Daoy (cell line): ENCODE measurements around the gene ADAM8. TPM values are rescaled to one million over a fixed set of nuclear protein-coding genes. Genes with fewer than 3 reads are reported as not detected.

Experiments used
- DNase-seq: peaks from one replicate; pipeline ENCODE4 v3.0.0-alpha.2; 2015; ENCODE audit warnings: low read depth
- total RNA-seq: library from RNA; depleted of rRNA; stranded (reverse); fragments of >200 nt; shearing (Covaris generic); gene quantifications from 2 replicates; pipeline ENCODE4 v1.2.3, GENCODE V29; 2014

Gene ADAM8
- total RNA-seq, 1 experiment from 2014 or later = 6.2 TPM

DNA sequence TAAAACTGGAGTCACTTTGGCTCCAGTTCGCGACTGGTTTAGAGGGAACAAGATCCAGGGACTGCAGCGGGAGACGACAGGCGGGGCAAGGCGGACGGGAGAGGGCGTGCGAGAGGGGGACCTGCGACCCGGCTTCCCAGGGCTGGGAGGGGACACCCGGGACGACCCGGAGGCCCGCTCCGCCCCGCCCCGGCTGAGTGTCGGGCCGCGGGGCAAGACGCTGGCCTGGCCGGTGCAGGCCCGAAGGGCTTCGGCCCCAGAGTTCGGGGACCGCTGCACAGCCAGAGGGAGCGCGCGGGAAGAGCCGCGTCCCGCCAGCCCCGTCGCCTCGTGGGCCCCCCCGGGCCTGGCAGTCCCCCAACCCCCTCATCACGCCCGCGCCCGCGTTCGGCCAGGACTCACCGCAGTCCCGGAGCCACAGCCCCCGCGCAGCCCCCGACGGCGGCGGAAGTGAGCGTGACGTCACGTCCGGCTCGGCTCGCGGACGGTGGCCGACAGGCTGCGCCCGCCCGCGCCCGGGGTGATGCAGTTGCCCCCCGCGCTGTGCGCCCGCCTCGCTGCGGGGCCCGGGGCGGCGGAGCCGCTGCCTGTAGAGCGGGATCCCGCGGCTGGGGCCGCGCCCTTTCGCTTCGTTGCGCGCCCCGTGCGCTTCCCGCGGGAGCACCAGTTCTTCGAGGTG, 31.9 kb upstream of the ADAM8 start, which contains the start of the genes TUBGCP2 and ZNF511:
Gene TUBGCP2 (minus strand): TSS at position 452 of the 679 bp plus-strand sequence. CDS start 5,931 bp downstream, outside the sequence.
Gene ZNF511 (plus strand): TSS at position 494 of the 679 bp plus-strand sequence. CDS start 30 bp downstream, at position 524.
- peak; percentile 85 for DNase-seq

DNA sequence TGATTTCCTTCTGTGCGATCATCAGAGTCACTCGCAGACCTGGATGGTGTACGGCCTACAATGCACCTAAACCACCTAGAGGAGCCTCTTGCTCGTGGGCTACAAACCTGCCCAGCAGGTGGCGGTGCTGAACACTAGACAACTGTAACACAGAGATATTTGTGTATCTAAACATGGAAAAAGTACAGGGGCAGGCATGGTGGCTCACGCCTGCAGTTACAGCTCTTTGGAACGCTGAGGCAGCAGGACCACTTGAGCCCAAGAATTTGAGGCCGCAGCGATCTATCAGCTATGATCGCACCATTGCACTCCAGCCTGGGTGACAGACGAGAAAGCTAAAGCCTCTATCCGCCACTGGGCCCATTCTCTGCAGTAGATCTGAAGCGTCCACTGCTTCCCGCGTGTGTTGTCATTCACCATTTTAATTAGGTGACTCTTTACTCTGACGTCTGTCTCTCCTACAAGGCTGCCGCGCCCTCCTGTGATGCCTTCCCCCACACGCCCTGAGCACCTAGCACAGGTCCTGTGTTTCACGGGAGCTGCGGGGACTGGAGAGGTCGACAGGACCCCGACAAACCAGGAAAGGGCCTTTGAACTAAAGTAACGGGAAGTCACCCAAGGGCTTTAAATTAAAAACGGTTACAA, 31.2 kb upstream of the ADAM8 start:
- DNase-seq = peak; percentile 65

DNA sequence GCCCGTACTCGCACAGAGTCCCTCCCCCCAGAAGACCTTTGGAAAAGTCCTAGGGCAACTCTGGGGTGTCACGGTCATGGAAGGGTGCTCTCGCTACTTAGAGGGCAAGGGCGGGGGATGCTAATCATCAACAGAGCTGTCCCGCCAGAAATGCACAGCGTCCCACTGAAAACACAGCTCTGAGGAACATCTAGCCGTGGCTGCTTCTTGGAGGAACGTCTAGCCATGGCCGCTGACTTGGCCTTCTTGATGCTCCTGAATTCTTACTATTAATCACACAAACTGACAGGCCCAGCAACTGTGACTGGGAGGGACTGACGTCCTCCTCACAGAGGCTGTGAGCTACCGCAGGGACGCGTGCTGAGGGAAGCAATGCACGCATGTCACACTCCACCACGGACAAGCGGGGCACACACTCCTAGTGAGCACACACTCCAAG, 30.3 kb upstream of the ADAM8 start:
- DNase-seq = no peak

DNA sequence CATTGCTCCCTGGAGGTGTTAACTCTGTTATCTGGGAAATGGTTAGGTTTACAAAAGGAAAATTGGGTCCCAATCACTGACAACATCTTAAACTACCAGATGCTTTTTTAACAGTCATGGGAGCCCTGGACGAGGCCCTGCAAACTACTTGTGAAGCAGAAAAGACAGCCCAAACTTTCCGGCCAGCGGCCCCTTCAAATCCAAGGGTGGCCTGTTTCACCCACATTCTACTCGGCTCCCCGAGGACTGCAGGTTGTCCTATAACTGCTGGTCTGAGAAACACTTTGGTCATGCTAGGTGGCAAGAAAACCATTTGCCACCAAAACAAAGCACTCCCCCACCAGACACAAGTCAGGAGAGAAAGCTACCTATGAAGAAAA, 29.4 kb upstream of the ADAM8 start:
- no peak for DNase-seq

DNA sequence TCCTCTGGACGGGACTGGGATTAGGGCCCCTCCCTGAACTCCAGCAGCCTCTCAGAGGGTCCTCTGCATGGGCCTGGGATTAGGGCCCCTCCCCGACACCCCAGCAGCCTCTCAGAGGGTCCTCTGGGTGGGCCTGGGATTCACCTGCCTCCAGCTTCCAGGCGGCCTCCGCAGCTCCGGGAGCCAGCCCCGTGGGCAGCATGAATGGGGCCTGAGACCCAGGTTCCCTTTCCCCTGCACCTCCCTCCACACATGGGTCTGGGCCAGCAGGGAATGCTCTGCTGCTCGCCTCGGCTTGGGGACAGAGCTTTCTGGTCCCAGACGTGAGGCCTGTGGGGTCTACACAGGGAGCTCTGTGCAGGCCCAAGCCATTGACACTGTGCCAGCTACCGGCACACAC, 26.5 kb upstream of the ADAM8 start:
- no peak for DNase-seq

DNA sequence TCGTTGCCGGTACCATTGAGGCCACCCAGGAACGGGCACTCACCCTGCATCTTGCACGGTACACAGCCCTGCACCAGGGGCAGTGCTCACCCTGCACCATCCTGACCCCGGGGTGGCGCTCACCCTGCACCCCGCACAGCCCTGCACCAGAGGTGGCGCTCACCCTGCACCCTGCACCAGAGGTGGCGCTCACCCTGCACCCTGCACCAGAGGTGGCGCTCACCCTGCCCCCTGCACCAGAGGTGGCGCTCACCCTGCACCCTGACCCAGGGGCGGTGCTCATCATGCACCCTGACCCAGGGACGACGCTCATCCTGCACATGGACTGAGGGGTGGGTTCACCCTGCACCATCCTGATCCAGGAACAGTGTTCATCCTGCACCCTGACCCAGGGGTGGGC, 25.6 kb upstream of the ADAM8 start:
- no peak for DNase-seq

DNA sequence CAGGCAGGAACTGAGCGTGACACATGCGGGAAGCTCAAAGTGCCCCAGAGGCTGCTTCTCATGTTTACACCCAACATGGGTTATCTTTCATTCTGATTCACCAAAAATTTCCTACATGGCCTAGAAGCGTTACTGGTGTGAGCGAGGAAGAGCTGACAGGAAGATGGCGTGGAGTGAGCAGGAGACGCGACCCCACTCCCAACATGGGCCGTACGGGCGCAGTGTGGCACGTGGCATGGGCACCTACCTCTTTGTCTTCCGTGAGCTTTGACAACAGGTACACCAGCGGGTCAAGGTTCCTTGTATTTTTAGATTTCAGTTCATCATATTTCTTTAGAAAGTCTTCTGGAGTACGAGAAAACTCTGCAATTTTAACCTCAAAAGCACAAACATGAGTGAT, 23.1 kb upstream of the ADAM8 start:
- no peak for DNase-seq

DNA sequence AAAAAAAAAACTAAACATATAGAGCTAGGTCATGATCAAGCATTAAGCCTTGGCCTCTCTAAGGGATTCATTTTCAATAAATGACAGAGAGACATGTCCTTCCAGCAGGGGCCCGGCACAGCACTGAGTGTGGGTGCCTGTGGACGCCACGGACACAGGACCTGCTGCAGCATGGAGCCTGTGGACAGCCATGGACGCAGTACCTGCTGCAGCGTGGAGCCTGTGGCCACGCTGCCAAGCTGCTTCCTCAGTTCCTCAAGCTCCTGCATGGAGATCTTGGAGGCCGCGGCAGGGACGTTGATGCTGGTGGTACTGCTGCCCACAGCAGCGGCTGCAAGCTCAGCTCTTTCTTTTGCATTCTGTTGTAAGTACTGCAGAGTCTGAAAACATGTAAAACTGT, 22.6 kb upstream of the ADAM8 start:
- no peak for DNase-seq

DNA sequence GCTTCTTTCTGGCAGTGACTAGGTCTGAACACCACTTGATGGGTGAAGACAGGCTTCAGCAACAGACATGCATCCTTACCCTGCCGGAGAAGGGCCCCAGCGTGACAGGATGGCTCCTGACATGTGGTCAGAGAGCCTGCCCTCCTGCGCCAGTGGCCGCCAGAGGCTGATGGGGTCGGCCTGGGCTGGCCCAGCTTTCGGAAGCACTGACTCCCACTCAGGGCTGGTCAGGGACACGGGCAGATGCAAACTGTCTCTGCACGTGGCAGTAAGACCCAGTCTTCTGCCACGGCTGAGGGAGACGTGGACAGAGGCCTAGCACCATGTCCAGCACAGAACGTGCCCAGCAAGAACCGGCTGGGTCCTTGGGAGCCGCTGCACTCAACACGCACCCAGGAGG, 21.8 kb upstream of the ADAM8 start:
- no peak for DNase-seq

DNA sequence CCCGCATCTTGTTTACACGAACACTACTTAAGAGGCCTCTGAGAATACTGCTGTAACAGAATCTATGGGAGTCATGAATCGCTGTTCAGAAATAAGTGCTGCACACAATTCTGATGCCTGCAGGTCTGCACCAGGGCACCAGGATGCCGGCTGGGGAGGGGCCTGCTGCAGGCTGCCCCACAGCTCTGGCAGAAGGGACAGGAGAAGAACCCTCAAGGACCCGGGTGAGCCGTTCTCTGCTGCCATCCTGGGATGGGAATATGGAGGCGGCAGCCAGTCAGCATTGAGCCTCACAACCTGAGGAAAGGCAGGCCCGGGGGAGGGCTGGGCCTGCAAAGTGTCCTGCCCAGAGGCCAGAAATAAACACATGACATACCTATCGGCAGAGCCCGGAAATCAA, 20.8 kb upstream of the ADAM8 start:
- no peak for DNase-seq

DNA sequence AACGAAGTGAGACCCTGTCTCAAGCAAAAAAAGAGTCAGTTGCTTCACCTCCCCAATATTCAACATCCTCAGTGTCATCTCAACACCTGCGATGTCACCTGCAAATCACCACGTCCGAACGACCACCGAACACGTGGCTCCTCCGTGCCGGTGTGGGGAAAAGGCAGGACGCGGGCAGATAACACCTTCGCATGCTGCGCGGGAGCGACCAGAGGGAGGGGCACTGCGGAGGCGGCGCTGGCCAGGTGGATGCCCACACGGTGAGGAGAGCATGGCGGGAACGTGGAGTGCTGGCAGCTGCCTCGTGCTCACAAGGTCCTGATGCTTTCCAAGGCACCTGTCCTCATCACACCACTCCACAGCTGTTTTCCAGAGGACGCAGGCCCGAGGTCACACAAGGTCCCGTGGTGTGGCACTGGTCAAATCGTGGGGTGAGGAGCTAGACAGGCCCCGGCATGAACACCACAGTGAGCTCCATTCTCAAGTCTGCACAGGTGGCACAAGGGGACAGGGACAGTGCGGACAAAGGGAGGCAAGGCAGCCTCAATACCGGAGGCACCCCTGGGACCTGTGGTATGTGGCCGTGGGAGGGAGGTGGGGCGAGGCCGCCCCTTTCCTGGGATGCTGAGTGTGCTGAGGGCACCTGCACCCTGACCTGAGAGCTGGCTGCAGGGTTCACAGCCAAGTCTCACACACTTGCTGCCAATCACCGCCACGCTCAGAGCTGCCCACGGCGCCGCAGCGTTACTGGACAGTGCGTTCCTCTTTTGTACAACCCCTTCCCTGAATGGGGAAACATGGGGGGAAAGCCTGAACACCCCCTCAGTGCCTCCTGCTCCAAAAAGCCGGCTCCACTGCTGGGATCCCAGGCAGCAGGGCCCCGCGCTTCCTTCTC, 19.0 kb upstream of the ADAM8 start:
- DNase-seq = no peak

DNA sequence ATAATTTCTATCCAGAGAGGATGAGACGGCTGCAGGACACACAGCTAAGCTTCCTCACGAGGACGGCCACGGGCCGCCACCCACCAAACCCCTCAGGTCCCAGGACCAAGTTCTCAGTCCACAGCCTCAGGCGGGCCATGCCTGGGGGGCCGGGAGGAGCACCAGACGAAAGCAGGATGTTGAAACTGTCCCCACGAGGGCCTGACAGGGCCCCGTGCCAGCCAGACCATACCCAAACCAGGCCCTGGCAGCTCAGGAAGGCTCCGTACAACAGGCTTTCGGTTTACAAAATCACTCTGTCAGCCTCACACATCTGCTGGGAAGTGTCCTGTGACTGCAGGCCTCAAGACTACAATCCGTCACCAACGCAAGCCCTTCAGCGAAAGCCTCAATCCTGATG, 17.5 kb upstream of the ADAM8 start:
- DNase-seq = no peak

DNA sequence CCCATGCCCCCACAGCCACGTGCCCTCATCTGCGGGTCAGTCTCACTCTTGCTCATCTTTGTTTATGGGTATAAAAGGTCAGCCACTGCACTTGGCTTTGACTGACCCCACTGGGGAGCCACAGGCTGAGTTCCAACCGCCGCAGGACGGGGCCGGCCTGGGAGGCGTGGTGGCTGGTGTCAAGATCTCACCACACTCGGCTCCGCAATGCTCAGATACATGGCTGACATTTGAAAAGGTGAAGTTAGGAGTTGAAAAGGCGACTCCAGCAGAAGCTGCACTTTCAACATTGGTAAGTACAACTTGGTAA, 17.1 kb upstream of the ADAM8 start:
- no peak for DNase-seq

DNA sequence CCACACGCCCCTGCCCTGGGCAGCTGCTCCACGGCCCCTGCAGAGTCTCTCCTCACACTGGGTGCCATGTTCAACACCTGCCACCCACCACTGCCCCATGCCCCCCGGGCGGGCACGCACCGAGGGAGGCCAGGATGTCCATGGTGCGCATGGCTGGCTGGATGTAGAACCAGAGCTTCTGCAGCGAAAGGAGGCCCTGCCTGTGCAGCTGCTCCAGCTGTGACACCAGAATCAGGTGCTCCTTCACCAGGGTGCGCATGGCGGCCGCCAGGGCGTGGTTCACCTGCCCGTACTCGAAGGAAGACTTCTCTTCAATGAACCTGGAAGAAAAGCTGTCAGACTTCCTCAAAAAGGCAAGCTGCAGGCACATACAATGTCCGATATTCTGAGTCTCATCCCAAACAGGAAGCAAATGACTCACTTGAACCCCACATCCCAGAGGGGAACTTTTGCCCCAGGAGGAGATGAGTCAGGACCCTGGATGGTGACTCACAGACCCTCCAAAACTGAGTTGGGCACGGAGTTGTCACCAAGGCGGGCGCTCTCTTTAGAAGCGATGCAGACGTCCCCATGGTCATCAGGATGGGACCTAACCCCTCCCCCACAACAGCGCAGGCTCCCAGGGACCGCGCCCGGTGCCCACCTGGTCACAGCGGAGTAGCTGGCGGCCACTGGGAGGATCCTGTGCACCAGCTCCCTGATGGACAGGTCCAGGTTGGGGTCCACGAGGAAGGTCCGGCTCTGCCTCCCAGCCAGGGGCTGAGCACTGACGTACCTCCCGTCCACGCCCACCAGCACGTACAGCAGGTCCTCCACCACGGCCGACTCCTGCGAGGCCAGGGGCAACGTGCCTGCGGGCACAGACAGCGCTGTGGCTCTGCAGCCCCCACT, 16.5 kb upstream of the ADAM8 start:
- peak; percentile 87 for DNase-seq

DNA sequence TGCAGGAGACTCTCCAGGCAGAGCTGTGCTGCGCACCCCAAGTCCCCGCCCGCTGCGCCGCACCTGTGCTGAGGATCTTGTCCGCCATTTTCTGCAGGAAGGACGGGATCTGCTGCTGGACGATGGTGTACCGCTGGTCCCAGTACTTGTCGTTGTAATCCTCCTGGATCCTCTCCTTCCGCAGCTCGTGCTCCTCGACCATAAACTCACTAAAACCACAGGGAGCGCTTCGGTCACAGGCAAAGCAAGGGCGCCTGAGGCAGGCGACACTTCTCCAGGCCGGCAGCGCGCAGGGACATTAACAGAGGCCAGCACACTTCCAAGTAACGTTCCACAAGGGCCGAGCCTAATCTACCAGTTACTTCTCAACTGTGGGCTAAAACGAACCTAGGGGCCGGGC, 13.1 kb upstream of the ADAM8 start:
- DNase-seq = no peak

DNA sequence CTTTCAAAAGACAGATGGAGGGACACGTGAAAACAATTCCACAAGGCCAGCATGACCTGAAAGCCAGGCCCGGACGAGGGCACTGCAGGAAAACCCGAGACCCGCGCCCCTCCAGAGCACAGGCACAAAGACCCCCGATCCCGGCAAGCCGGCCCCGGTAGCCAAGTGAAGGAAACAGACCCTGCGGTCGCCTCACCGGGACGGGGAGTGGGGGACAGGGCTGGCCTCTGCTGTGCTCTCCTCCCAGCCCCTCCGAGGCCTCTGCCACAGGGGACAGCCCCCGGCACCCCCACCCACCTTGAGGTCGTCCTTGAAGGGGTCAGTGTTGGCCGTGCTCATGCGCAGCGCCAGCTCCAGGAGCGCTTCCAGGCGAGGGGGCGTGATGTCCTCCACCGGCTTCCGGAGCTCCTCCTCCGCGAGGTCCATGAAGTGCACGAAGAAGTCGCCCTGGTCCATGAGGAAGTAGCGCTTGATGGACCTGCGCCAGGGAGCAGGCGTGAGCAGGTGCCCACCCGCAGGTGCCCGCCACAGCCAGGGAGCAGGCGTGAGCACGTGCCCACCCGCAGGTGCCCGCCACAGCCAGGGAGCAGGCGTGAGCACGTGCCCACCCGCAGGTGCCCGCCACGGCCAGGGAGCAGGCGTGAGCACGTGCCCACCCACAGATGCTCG, 11.3 kb upstream of the ADAM8 start:
- DNase-seq = no peak

DNA sequence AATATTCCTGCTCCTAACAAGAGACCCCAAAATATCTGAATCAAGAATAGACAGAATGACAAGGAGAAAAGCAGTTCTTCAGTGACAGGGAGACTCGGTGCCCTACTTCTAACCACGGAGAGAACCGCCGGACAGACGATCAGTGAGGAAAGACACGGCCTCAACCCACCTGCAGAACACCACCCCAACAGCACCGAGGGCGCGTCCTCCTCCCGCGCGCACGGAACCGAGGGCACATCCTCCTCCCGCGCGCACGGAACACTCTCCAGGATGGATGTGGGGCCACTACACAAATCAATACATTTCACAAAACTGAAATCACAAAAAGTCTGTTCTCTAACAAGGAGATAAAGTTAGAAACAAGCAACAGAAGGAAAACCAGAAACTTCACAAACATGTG, 9.7 kb upstream of the ADAM8 start:
- no peak for DNase-seq

DNA sequence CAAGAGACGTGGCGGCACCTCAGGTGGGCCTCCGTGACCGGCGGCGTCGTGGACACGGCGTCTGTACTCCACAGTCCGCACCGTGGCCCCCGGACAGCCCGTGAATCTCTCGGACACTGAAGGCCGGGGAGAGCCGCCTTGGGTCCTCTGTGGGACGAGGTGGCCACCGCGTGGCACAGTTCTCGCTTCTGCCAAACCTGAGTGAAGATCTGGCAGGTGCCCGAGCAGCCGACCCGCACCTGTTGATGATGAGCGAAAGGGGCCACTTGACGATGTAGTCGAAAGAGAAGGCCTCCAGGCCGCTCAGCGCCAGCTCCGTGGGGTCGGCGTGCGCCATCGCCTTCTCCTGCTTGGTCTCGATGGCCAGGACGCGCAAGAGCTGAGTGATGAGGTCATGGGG, 8.5 kb upstream of the ADAM8 start:
- DNase-seq = no peak

DNA sequence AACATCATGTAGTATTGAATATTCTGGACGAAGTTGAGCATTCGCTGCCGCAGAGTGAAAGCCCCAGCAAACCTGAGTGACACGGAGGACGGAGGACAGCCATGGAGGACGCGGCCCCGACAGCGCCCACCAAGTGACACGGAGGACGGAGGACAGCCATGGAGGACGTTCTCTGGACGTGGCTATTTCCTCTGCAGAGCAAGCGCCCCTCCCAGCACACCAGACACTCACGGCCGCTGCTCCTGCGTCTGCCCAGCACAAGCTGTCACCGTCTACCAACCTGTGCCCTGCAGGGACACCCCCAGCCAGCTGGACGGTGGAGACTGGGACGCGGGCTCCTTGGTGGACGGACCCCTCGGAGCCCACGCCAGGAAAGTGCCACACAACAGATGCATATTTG, 7.3 kb upstream of the ADAM8 start:
- no peak for DNase-seq

DNA sequence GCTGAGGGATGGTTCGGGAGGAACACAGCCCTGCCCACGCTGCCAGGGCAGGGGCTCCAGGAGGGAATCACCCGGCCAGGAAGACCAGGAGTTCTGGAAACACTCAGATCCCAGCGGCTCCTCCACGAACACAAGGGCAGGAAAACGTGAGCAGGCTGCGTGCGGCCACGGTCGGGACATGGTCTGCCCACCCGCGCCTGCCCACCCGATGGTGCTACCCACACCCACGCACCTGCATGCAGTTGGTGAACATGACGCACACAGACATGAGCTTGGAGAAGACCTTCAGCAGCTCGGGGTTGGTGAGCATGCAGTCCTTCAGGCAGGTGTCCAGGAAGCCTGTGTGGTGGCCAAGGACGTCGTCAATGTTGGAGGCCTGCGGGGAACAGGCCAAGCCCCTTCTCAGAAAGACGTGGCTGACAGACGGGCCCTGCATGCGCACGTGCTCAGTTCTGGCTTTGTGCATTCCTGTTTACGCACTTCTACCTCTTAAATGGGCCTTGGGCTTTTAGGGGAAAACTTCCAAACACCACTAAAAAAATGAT, 6.2 kb upstream of the ADAM8 start:
- DNase-seq = no peak
